HG03575 (cell line): Measurements from ENCODE around the gene GNB1L.
"Not testable (repeated sequence)": the region's sequence is repeated elsewhere in the genome, so short reads cannot be mapped to it uniquely, and the experiment has no call there.

Source experiments
- ATAC-seq: cut with Tn5 transposase; IDR thresholded peaks from one replicate; pipeline ENCODE4 v1.9.1; 2021; ENCODE audit not compliant: unreplicated experiment, insufficient number of reproducible peaks, low FRiP score; ENCODE audit errors: extremely low read depth

The GNB1L gene

DNA sequence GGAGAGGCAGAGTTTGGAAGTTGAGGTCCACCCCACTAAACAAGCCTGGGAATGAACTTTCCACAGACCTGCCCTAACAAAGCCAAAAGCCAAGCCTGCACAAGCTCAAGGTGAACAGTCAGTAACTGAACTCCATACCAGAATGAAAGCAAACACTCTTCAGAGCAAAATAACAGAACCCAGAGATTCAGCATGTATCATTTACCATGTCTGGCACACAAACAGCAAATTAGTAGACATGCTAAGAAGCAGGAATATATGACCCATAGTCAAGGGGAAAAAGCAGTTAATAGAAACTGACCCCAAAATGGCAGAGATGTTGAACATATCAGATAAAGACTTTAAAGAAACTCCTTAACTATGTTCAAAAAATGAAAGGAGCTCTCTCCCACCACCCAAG lies 62.8 kb downstream of the GNB1L start:
- ATAC-seq: no peak

DNA sequence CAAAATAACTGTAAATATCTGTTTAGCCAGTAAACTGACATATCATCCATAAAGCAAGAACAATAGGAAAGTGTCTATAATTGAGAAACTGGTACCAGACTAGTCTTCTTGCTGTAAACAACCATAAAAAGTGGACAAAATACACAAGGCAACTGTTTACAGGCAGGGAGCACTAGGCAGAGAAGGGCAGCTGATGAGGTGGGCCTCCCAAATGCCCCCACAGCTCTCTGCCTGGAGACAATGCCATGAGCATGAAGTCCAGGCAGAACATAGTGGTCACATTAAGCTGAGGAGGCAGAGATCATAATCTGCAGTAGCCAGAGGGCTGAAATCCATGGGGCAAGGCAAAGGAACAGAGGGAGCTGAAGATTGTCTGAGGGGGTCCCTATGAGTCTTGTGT lies 63.4 kb downstream of the GNB1L start:
- ATAC-seq: no peak

DNA sequence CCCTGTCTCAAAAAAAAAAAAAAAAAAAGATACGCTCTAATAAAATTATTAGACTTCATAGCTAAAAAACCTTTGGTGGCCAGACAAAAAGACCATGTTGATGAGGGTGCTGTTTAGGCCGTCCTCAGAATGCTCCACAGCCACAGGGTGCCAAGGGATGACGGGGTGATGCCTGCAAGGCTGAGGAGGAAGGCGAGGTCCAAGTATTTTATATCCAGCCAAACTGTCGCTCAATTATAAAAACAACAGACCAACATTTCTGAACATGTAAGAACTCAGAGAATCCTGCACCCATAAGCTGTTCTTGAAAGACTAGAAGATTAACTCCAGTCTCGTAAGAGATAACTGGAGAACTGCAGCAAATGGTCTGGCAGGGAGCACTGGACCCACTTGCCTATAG lies 64.8 kb downstream of the GNB1L start:
- ATAC-seq: no peak

DNA sequence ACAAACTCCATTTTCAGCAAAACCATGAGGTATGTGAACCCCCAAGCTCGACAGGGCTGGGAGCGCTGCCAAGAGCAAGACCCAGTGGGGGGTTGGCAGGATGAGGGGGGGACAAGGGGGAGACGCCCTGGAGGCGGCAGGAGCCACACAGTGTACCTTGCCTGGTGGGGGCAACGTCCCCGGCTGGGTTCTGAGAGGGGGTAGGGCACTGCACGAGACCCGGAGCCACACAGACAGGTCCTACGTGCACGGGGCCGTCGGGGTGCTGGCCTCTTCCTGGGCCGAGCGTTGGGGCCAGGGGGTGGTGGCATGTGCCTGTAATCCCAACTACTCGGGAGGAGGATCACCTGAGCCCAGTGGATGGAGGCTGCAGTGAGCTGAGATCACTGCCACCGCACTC lies 65.3 kb downstream of the GNB1L start:
- no peak for ATAC-seq

DNA sequence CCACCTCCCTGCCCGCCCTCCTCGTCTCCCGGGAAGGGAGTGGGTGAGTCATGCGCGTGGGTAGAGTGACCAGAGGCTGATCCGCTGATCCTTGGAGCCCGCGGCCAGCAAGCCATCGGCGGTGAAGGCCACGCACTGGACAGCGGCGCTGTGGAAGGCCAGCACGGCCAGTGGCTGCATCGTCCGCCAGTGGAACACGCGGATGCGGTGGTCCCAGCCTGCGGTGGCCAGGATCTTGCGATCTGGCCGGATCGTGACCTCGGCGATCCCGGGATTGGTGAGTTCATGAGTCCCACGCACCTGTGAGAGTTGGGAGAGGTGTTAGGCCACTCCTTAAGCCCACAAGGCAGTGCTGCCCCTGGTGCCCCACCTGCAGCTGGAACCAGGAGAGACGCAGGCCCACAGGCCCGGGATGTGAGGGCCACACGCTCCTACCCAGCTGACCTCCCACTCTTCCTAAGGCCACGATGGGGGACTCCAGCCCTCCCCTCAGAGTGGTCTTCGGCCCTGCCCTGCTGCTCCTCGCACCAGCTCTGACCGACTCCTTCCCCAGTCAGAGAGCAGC lies 65.9 kb downstream of the GNB1L start:
- no peak for ATAC-seq

DNA sequence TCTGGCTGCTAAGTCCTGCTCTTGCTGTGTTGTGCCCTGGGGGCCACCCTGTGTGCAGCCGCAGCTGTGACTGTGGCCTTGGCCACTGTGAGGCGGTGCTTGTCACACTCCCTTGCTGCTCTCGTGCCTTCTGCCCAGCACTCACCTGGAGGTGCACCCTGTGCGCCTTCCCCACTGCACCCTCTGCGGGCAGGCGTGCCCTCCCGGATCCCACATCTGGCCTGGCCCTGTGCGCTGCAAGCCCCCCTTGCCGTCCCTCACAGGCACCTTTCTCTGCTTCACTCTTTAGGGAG lies 66.9 kb downstream of the GNB1L start:
- no peak for ATAC-seq

DNA sequence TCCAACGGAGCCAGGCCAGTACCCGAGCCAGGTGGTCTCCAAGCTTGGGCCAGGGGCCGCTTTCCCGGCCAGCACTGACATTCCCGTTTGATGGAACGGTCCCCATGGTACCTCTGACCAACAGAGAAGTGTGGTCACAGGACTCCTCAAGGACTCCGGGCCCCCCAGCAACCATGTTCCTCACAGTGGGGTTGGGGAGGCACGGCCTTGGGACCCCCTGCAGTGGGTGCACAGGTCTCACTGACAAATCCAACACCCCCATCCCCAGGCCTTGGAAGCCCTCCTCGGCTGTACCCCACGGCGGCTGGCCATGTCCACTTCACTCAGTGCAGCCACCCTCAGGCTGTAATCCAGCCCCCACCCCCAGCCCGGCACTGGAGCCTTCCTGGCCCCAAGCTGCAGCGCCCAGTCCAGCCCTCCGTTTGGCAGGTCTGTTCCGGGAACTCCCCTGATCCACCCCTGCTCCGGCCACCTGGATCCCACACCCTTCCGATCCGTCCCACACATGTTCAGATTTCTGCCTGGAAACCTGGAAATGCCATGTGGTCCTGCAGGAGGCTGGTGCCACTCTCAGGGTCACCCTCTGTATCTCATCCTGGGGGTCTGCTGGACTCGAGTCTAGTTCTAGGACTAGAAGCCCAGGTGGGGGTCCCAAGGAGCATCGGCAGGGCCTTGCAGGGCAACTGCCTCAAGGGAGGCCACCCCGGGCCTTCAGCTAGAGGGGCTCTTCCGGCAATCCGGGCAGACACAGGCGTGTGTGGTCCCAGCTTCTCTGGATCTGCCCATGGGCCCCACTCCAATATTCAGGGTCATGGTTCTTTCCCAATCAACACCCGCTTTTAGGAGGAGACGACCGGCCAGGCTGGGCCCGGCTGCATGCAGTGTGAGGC lies 67.5 kb downstream of the GNB1L start:
- ATAC-seq: no peak

DNA sequence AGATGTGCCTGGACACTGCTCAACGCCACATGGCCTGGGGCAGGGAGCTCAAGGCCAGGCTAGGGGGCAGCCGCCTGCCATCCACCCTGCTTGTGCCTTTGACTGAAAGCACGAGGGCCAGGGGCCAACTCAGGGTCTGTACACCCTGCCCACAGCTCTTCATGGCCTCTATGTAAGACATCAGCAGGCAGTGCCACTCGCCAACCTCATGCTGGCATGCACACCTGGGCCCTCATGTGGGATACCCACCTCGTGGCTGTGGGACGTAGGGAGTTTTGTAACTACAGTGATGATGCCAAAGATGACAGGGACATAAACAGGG lies 68.4 kb downstream of the GNB1L start:
- ATAC-seq: no peak

DNA sequence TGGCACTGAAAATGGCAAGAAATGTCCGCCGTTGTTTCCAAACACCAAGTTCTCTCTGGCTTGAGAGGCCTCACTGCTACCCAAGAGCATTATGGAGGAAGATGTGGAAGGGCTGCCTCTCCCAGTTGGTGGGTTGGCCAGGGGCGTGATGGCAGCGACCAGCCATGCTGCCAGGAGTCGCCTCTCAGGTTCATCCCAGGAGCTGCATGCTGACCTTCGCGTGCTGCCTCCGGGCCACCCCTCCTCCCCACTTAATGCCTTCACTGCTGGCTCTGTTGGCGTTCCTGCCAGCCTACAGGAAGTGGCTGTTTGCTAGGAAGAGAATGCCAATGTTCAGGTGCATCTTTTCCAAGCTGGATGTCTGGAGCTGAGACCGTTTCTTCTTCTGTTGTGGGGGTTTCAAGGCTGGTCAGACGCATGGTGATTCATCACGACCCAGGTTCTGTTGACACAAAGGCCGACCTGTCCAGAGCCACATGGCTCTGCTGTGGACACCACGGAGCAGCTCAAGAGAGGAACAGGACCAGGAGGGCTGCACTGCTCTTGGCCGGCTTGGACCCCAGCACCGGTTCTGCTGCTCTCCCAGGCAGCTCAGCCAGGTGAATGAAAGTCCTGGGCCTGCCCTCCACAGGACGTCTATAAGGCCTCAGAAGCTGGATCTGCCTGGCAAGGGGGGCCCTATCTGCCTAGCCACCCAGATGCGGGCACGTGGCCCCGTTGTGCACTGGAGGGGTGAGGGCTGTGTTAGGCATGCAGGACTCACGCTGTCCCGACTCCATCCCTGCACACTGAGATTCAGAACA lies 69.0 kb downstream of the GNB1L start:
- no peak for ATAC-seq

DNA sequence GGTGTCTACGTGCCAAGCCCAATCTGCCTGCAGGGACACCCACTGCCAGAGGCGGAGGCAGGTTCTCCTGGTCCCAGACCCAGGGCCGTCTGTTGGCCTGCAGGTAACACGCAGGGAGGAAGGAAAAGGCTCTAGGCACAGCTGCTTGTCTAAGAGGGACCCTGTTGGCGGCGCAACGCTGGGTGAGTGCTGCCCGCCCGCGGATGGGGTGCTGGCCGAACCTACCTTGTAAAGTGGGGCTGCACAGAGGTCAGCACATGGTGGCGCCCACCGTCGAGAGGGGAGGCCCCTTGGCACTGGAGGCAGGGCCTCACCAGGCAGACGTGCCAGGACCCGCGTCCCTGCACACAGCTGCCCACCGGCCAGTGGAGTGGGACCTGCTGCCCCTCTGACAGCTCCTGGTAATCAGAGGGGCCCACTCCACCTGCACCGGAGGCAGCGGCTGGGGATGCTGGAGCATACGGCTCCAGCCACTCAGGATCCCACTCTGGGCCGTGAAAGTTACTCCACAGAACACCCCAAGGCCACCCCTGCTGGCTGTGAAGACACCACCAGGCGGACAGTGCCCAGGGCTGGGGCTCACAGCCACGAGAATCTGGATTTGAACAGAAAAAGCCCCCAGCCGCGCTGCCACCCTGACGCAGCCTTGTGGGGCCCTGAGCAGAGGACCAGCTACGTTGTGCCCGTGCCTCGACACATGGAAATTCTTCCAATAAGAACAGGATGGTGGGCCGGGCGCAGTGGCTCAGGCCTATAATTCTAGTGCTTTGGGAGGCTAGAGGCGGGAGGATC lies 70.1 kb downstream of the GNB1L start:
- ATAC-seq: no peak

DNA sequence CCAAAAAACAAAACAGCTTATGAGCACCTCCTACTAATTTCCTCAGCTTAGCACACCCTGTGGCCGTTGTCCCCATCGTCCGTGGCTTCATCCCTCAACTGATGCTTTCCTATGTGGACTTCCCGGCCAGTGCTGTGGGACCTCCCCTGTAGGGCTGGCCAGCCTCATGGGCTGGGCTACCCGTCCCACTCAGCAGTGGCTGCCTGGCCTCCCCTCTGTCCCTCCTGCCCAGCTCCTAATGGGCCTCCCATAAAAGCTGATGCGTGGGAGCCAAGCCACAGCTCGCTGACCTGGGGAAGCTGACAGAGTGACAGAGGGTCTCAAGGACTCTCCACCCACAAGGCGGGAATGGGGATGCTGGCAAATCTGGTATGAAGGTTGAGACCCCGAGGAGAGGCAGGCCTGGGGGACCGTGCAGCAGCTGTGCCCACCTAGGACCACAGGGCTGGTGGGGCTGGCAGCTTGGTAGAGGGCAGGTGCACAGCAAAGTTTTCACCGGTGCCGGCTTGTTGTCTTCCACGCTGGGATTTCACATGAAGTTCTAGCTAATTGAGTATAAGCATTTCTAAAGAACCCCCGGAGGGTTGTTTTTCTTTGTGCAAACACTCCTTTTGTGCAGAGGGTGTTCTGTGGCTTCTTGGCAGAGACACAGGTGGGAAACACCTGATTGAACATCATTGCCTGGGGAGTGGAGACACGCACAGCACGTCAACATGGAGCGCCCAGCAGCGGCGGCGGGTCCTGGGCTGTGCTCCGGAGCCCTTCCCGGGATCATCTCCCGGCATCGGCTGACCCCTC lies 70.9 kb downstream of the GNB1L start:
- no peak for ATAC-seq

DNA sequence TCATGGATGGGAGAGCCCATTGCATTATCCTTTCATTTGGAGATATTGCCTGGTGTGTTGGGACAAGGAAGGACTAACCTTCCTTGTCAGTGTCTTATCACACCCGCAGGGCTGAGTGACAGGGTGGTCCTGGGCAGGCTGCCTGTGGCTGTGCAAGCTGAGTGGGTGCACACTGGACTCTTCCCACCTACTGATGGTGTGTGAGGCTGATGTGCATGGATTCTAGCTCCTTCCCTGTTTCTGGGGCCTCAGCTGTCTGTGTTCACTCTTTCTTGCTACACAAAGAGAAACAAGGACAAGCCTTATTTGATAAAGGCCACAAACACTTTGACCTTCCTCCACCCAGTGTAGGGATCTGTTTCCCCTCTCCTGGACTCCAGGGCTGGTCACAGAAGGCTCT lies 72.1 kb downstream of the GNB1L start:
- no peak for ATAC-seq

DNA sequence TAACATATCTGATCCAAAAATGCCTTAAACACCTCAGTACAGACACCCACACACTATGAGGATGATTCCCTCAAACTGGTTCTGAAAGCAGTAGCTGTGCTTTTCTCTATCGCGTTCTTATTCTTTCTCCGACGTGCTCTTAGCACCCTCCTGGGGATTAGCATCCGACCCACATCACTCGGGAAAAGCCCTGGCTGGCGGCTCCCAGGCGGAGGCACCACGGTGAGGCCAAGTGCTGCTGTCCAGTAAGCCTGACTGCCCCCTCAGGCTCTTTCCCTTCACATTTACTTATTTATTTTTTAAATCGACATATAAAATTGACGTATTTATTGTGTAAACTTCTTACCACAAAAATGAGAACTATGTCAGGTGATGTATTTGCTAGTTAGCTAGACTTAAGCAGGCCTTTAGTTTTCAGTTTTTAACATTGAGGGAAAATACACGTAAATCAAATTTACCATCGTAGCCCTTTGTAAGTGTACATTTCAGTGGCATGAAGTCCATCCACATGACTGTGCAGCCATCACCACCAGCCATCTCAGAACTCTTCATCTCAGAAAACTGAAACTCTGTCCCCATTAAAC lies 74.9 kb downstream of the GNB1L start:
- no peak for ATAC-seq

DNA sequence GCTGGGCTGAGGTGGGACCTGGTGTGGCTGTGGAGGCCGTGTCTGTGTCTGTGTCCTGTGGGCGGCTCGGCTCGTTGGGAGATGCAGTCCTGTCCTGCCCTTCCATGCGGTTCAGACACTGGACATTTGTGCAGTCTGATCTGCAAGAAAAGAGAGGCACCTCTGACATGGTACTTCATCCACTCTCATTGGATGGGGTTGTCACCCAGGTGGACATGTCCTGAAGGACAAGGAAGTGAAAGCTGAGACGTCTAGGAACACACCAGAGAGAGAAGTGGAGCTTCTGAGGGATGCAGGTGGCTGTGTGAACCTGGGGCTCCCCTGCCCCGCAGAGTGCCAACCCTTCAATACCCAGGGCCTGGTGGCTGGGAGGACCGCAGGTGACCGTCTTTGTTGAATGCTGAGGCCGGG lies 75.7 kb downstream of the GNB1L start:
- no peak for ATAC-seq

DNA sequence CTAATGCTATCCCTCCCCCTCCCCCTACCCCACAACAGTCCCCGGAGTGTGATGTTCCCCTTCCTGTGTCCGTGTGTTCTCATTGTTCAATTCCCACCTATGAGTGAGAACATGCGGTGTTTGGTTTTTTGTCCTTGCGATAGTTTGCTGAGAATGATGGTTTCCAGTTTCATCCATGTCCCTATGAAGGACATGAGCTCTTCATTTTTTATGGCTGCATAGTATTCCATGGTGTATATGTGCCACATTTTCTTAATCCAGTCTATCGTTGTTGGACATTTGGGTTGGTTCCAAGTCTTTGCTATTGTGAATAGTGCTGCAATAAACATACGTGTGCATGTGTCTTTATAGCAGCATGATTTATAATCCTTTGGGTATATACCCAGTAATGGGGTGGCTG lies 77.5 kb downstream of the GNB1L start:
- ATAC-seq: not testable (repeated sequence)

DNA sequence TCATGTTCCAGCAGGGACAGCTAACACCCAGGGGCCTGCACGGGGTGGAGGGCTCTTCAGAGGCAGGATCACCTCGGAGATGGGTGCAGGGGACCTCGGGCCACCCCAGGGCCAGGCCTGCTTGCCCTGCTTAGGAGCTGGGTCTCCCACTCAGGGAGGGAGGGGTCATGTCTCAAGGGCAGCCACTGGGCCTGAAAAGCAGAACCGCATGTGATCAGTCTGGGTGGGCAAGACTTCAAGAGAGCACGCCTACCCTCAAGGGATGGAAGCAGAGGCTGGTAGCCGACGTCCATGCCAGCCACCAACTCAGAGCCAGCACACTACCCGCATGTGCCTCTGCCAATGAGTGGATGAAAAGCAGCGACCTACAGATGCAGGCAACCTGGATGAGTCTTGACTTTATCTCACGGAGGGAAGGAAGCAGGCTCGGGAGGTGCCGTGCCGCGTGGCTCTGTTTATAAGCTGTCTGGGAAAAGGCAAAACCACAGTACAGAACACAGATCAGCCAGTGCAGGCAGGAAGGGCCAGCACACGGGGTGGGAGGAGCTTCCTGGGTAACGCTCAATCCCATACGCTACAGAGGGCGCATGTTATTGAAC lies 78.1 kb downstream of the GNB1L start:
- no peak for ATAC-seq

DNA sequence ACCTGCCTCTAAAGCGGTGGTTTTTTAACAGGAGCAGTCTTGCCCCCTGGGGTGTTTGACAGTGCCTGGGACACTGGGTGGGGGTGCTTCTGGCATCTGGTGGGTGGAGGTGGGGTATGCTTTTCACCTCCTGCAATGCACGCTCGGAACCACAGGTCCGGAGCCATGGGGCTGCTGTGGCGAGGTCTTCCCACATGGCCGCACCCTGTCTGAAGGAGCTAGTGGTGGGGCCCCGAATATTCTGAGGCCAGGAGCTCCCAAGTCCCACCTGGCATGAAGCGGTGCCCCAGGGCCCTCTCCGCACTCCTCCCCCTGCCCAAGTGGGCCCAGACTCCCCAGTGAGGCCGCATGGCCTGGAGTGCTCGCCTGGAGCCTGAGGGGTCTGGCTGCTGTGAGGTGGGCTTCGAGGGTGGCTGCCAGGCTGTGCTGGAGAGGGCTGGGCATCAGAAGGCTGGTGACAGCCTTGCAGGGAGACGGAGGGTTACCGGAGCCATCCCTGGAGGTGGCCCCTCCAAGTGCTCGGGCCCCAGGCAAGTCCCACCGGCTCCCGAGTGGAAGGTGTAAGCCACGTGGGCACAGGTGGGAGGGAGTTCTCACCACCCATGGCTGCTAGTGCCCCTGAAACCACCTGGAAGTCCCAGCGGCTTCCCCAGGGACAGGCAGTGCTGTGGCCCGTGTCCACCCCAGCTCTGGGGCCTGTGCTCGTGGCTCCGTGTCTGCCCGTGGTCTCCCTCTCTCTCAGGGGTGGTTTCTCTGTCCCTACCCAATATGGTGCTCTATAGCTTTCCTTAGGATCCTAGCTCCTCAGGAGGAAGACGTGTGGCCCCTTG lies 79.0 kb downstream of the GNB1L start:
- ATAC-seq: no peak
